Activated CD8-positive, alpha-beta memory T cell treated with anti-CD3 and anti-CD28 coated beads, Interleukin-2, amount 50 U/mL, for 1 hour (primary cell): ENCODE results near the gene SEBOX.
A peak's percentile ranks its signal among the peaks of the same experiment; 100 is the strongest.

Experiments used
- DNase-seq: peaks from one replicate; pipeline ENCODE4 v3.0.0-alpha.2; 2020; ENCODE audit errors: extremely low read depth

The SEBOX gene

GRCh38 chr17:28319598-28319935 lies 45.4 kb downstream of the SEBOX start:
- DNase-seq: no peak

GRCh38 chr17:28318759-28319597 lies 46.0 kb downstream of the SEBOX start, which contains the start of gene TMEM97:
TSS of gene TMEM97 (plus strand) at chr17:28319200. CDS start at chr17:28319240, 40 bp downstream.
- peak; percentile 80 for DNase-seq

GRCh38 chr17:28317966-28318758 lies 46.8 kb downstream of the SEBOX start:
- DNase-seq: no peak

- DNase-seq: no peak
Measured at GRCh38 chr17:28317099-28317965, 47.7 kb downstream of the SEBOX start.

- DNase-seq: no peak
Measured at GRCh38 chr17:28315846-28316705, 48.9 kb downstream of the SEBOX start.

- DNase-seq: no peak
Measured at GRCh38 chr17:28313841-28314240, 51.2 kb downstream of the SEBOX start.
